ENCODE data around the gene NSG1.

DNA sequence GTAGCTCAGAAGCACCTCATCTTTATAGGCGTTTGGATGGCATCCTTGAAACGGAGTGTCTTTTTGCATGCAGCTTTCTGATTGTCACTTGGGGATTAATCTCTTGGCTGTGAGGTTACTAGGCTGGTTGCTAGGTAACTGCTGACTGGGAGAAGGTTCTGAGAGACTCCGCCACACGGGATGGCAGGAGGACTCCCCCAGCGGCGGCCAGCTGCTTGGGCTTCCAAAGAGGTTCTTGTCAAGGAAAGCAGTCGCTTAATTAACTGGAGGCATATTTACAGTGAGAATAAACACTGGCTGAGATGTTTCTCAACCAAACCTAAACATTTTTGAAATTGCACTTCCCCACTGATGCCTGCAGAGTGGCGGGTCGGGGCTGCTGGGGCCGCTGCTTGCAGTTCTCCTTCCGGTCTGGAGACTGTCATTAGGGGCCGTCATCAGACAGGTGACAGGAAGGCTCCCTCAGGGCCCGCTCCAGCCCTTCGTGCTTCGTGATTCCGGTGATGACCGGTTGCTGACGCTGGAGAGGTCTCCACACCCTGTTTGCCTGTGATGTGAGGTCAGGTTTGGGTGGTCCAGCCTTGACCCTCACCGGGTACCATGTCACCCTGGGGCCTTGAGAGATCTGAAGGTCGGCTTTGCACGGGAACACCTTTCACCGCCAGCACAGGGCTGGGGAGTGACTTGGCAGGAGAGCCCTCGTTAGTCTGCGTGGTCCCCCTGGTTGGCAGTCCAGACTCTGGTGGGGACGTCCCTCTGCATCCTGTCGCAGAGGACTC is 9.1 kb downstream of the NSG1 start:
- TF ChIP-seq EZH2phosphoT487 (IDR thresholded peaks at IDR 0.05; ENCODE audit: insufficient read depth, low read depth) (no peak), EZH2 (IDR thresholded peaks at IDR 0.05; ENCODE audit: insufficient read depth, poor library complexity, severe bottlenecking) (peak; percentile 40)

Measured in GM23248 (cell line).